HG02678 (cell line): Measurements from ENCODE around the gene SMIM31.

Experiments
- ATAC-seq: cut with Tn5 transposase; IDR thresholded peaks from one replicate; pipeline ENCODE4 v1.9.1; 2021; ENCODE audit warnings: mild to moderate bottlenecking, moderate library complexity; ENCODE audit not compliant: unreplicated experiment

Gene SMIM31

GRCh38 chr4:164753873-164754488 lies at the start of gene SMIM31:
SMIM31 (plus strand) TSS chr4:164754131; CDS start chr4:164770444, 16,313 bp downstream.
- ATAC-seq = no peak

- no peak for ATAC-seq
Observed at GRCh38 chr4:164706675-164707074, 47.3 kb upstream of the SMIM31 start.

GRCh38 chr4:164716901-164717300 lies 37.0 kb upstream of the SMIM31 start:
- ATAC-seq = peak; percentile 61

- no peak for ATAC-seq
Observed at GRCh38 chr4:164718827-164719226, 35.1 kb upstream of the SMIM31 start.

- ATAC-seq = no peak
Observed at GRCh38 chr4:164725066-164725465, 28.9 kb upstream of the SMIM31 start.

GRCh38 chr4:164730705-164731393 lies 23.1 kb upstream of the SMIM31 start:
- ATAC-seq = no peak

- peak; percentile 78 for ATAC-seq
Observed at GRCh38 chr4:164731827-164732474, 22.0 kb upstream of the SMIM31 start.

GRCh38 chr4:164734484-164734883 lies 19.4 kb upstream of the SMIM31 start:
- ATAC-seq = peak; percentile 47

GRCh38 chr4:164748375-164748774 lies 5.6 kb upstream of the SMIM31 start:
- ATAC-seq = no peak

- ATAC-seq = no peak
Observed at GRCh38 chr4:164755432-164755831, 1.5 kb downstream of the SMIM31 start.

- ATAC-seq = no peak
Observed at GRCh38 chr4:164756686-164757085, 2.8 kb downstream of the SMIM31 start.

- ATAC-seq = no peak
Observed at GRCh38 chr4:164761241-164761640, 7.3 kb downstream of the SMIM31 start.

GRCh38 chr4:164761746-164762275 lies 7.9 kb downstream of the SMIM31 start:
- ATAC-seq = no peak

- ATAC-seq = no peak
Observed at GRCh38 chr4:164765096-164765495, 11.2 kb downstream of the SMIM31 start.

- ATAC-seq = no peak
Observed at GRCh38 chr4:164765833-164766232, 11.9 kb downstream of the SMIM31 start.

- ATAC-seq = no peak
Observed at GRCh38 chr4:164768516-164768915, 14.6 kb downstream of the SMIM31 start.

GRCh38 chr4:164770010-164770724 lies 16.2 kb downstream of the SMIM31 start:
- ATAC-seq = no peak

GRCh38 chr4:164771088-164771487 lies 17.2 kb downstream of the SMIM31 start:
- ATAC-seq = no peak

GRCh38 chr4:164772076-164772475 lies 18.1 kb downstream of the SMIM31 start:
- ATAC-seq = no peak

GRCh38 chr4:164779080-164779479 lies 25.1 kb downstream of the SMIM31 start:
- ATAC-seq = no peak

- peak; percentile 55 for ATAC-seq
Observed at GRCh38 chr4:164779811-164780216, 25.9 kb downstream of the SMIM31 start.
